Heart left ventricle (tissue), 13 donors: Measurements from ENCODE around the gene C22orf15.

Source experiments
- CTCF ChIP-seq, 12 donors: fragments of 200-600 bp; sonication (generic) in 4 of 12; IDR thresholded peaks; one replicate each; pipeline versions ENCODE4 v1.5.0 to v1.8.0; 2018 to 2022; ENCODE audit warnings: antibody characterized with exemption in 12 of 12, mild to moderate bottlenecking in 5 of 12
- POLR2A ChIP-seq, 2 donors: fragments of 450-650 bp; IDR thresholded peaks; one replicate each; pipeline ENCODE4 v1.6.1; 2017; ENCODE audit warnings: antibody characterized with exemption in 2 of 2, mild to moderate bottlenecking in 2 of 2, moderate library complexity in 2 of 2
- donor health status: ischemic (EF 13 %, LVEDD 7.1; RV severe dilation, severe dysfunction).
- donor health status: DM: no; HTN: yes; CAD: no.
- donor health status: DM: no; HTN: no; CAD: no.
- donor health status: ischemic (EF 25% LVEDD 6.9; RV normal size, moderate dysfunction).
- donor health status: ischemic (EF 25% LVEDD 5.7; RV mildly dilated, moderate dysfunction).
- donor health status: ischemic (EF 35%, LVEDD 5.7; RV mildly dilated, moderate dysfunction).
- donor health status: nonischemic (EF 11% LVEDD 7.7; RV severe dilation, severe dysfunction).
- donor health status: DM: yes; HTN: yes; CAD: no.
- donor health status: PGD.
- donor health status: ischemic (EF 29% LVEDD 5.4; RV normal size, mild dysfunction).
- donor health status: nonischemic (EF 23%, LVEDD 6.1; RV moderate dilation, normal function).

GRCh38 chr22:23750367-23750713 lies 12.4 kb upstream of the C22orf15 start:
- TF ChIP-seq CTCF (IDR thresholded peaks at IDR 0.05) (no peak), POLR2A (IDR thresholded peaks at IDR 0.05) (no peak)
